ENCODE measurements around the gene ZDHHC17. TPM values are rescaled to one million over a fixed set of nuclear protein-coding genes. Genes with fewer than 3 reads are reported as not detected.

ZDHHC17 gene
- total RNA-seq, 1 experiment from 2014 or later, result 26.3 TPM

GRCh38 chr12:76860256-76860655, 96.3 kb downstream of the ZDHHC17 start:
- POLR2A ChIA-PET, result interaction anchor here (0.6 kb wide), 1 partner anchor 150 kb away, joined by 3 read pairs; no protein-coding TSS in a partner anchor
- CTCF ChIA-PET, result no interaction called here
- TF ChIP-seq POLR2AphosphoS5 (IDR thresholded peaks at IDR 0.05; ENCODE audit: low read depth, low read length), result no peak
- no peak for TF ChIP-seq CTCF (IDR thresholded peaks at IDR 0.05)
- TF ChIP-seq SIN3A (IDR thresholded peaks at IDR 0.05; ENCODE audit: borderline replicate concordance, insufficient read depth, low read depth, low read length), result no peak
- TF ChIP-seq REST (IDR thresholded peaks at IDR 0.05; ENCODE audit: insufficient read depth in 1 of 2, low read depth in 2 of 2, low read length in 1 of 2), result no peak
- TF ChIP-seq TCF7L2 (IDR thresholded peaks at IDR 0.05; ENCODE audit: low read depth, low read length), result no peak
- DNase-seq (ENCODE audit: low read depth, low spot score) (no peak), ATAC-seq (no peak)
- BruUV-seq (replicated peaks), result no TSS peak
- Histone ChIP-seq H3K36me3 (ENCODE audit: control insufficient read depth, insufficient read depth, low read length) (no peaks in the 10 kb centered on the region), H3K9me3 (ENCODE audit: control insufficient read depth, insufficient read depth, low read depth, low read length) (no peaks in the 10 kb centered on the region), H3K4me1 (ENCODE audit: control insufficient read depth, insufficient read depth, low read length) (no peaks in the 10 kb centered on the region), H3K27ac (ENCODE audit: low read length) (no peak overlapping the region), H3K27me3 (ENCODE audit: control insufficient read depth, insufficient read depth, low read length) (no peaks in the 10 kb centered on the region), H3K4me3 (ENCODE audit: low read depth in 2 of 2, low read length in 2 of 2) (no peak overlapping the region)
- intact Hi-C loops (cut with micrococcal nuclease; ENCODE audit: unreplicated experiment), result no loop called here
- in situ Hi-C loops (cut with HindIII; ENCODE audit: low pct_unique_long_range_greater_than_20kb, low sequenced_read_pairs), result no loop called here

- Histone ChIP-seq H3K4me1 (ENCODE audit: control insufficient read depth, insufficient read depth, low read length) (no peaks in the 10 kb centered on the region), H3K27ac (ENCODE audit: low read length) (no peak overlapping the region), H3K9me3 (ENCODE audit: control insufficient read depth, insufficient read depth, low read depth, low read length) (no peaks in the 10 kb centered on the region), H3K4me3 (ENCODE audit: low read depth in 2 of 2, low read length in 2 of 2) (no peak overlapping the region), H3K36me3 (ENCODE audit: control insufficient read depth, insufficient read depth, low read length) (no peaks in the 10 kb centered on the region), H3K27me3 (ENCODE audit: control insufficient read depth, insufficient read depth, low read length) (no peaks in the 10 kb centered on the region)
- POLR2A ChIA-PET, result no interaction called here
- no peak for DNase-seq (ENCODE audit: low read depth, low spot score)
- TF ChIP-seq POLR2AphosphoS5 (IDR thresholded peaks at IDR 0.05; ENCODE audit: low read depth, low read length) (no peak), CTCF (IDR thresholded peaks at IDR 0.05) (no peak), TCF7L2 (IDR thresholded peaks at IDR 0.05; ENCODE audit: low read depth, low read length) (no peak), REST (IDR thresholded peaks at IDR 0.05; ENCODE audit: insufficient read depth in 1 of 2, low read depth in 2 of 2, low read length in 1 of 2) (no peak), SIN3A (IDR thresholded peaks at IDR 0.05; ENCODE audit: borderline replicate concordance, insufficient read depth, low read depth, low read length) (no peak)
- CTCF ChIA-PET, result no interaction called here
- intact Hi-C loops (cut with micrococcal nuclease; ENCODE audit: unreplicated experiment) (no loop called here), in situ Hi-C loops (cut with HindIII; ENCODE audit: low pct_unique_long_range_greater_than_20kb, low sequenced_read_pairs) (no loop called here)
- no TSS peak for BruUV-seq (replicated peaks)
- ATAC-seq, result no peak
Observed at GRCh38 chr12:76863005-76863670, 99.2 kb downstream of the ZDHHC17 start.

Measured in Panc1 (cell line).